Lower leg skin (tissue), 4 donors: ENCODE measurements around the gene RAB3B. TPM values are rescaled to one million over a fixed set of nuclear protein-coding genes. Genes with fewer than 3 reads are reported as not detected.
"Not testable (repeated sequence)": the region's sequence is repeated elsewhere in the genome, so short reads cannot be mapped to it uniquely, and the experiment has no call there.

Source experiments
- DNase-seq, 2 donors: peaks; one replicate each; pipeline ENCODE4 v3.0.0-alpha.2; 2019; ENCODE audit warnings: low spot score in 2 of 2
- H3K4me3 ChIP-seq: fragments of 200-600 bp; sonication (generic); 2 replicates; pipeline ENCODE4 v1.5.1; 2017; ENCODE audit warnings: mild to moderate bottlenecking, low read depth; ENCODE audit not compliant: poor library complexity, severe bottlenecking
- CTCF ChIP-seq, 3 donors: fragments of 450-650 bp; IDR thresholded peaks; one replicate each; pipeline ENCODE4 v1.5.1; 2016; ENCODE audit warnings: antibody characterized with exemption in 3 of 3, mild to moderate bottlenecking in 3 of 3, moderate library complexity in 2 of 3
- POLR2A ChIP-seq, 2 donors: fragments of 450-650 bp; IDR thresholded peaks; one replicate each; pipeline ENCODE4 v1.6.1; 2016 to 2017; ENCODE audit warnings: antibody characterized with exemption in 2 of 2, mild to moderate bottlenecking in 1 of 2, moderate library complexity in 1 of 2
- WGBS, 2 donors: methylation state at CpG; one replicate each; pipeline ENCODE4 v1.1.5; 2018; 5-methylcytosine and 5-hydroxymethylcytosine counted together
- intact Hi-C: fragments of 100-400 bp; cut with DNase I; formaldehyde crosslinking; loops from one replicate; pipeline ENCODE4 v1.15.0; 2023; ENCODE audit warnings: low total_unique reads
- total RNA-seq, 4 donors: library from RNA; depleted of rRNA; stranded (reverse); fragments of >200 nt; gene quantifications; one replicate each; pipeline ENCODE4 v1.1.0, GENCODE V29; 2016

The RAB3B gene
- total RNA-seq, 4 donors from 2014 or later = 2.4 to 13.7 (median 4.3) TPM

- H3K4me3 ChIP-seq = no peak overlapping the region
- intact Hi-C loops = no loop called here
- DNase-seq = no peak
- TF ChIP-seq POLR2A (IDR thresholded peaks at IDR 0.05) (no peak), CTCF (IDR thresholded peaks at IDR 0.05) (no peak)
- 89 to 90% methylated on average over 8 of the region's 8 CpGs for WGBS, 2 donors
These were observed 21.3 kb downstream of the RAB3B start for GRCh38 chr1:51969038-51969705.

GRCh38 chr1:51968632-51969031 lies 21.9 kb downstream of the RAB3B start:
- H3K4me3 ChIP-seq = no peak overlapping the region
- WGBS, 2 donors = 84 to 88% methylated on average over 1 of the region's 1 CpG
- no peak for TF ChIP-seq POLR2A (IDR thresholded peaks at IDR 0.05)
- no peak for TF ChIP-seq CTCF (IDR thresholded peaks at IDR 0.05)
- no peak for DNase-seq
- intact Hi-C loops = no loop called here

- 73 to 86% methylated on average over 1 of the region's 1 CpG for WGBS, 2 donors
- intact Hi-C loops, DNase-seq, H3K4me3 ChIP-seq: not testable (repeated sequence)
These were observed 23.2 kb downstream of the RAB3B start for GRCh38 chr1:51967213-51967791.

GRCh38 chr1:51966559-51966958 lies 23.9 kb downstream of the RAB3B start:
- intact Hi-C loops = no loop called here
- no peak for DNase-seq
- no peak overlapping the region for H3K4me3 ChIP-seq
- 73 to 77% methylated on average over 2 of the region's 2 CpGs for WGBS, 2 donors
- TF ChIP-seq CTCF (IDR thresholded peaks at IDR 0.05) (no peak), POLR2A (IDR thresholded peaks at IDR 0.05) (no peak)

- no peak for DNase-seq
- TF ChIP-seq CTCF (IDR thresholded peaks at IDR 0.05) = no peak
- no peak for TF ChIP-seq POLR2A (IDR thresholded peaks at IDR 0.05)
- intact Hi-C loops = no loop called here
- 84 to 85% methylated on average over 4 of the region's 4 CpGs for WGBS, 2 donors
- no peak overlapping the region for H3K4me3 ChIP-seq
These were observed 26.2 kb downstream of the RAB3B start for GRCh38 chr1:51964309-51964696.

- TF ChIP-seq CTCF (IDR thresholded peaks at IDR 0.05) (no peak), POLR2A (IDR thresholded peaks at IDR 0.05) (no peak)
- no peak for DNase-seq
- no peak overlapping the region for H3K4me3 ChIP-seq
- 60 to 64% methylated on average over 4 of the region's 4 CpGs for WGBS, 2 donors
- intact Hi-C loops = no loop called here
These were observed 26.8 kb downstream of the RAB3B start for GRCh38 chr1:51963592-51964308.
